Measurements from ENCODE around the gene CD53.

DNA sequence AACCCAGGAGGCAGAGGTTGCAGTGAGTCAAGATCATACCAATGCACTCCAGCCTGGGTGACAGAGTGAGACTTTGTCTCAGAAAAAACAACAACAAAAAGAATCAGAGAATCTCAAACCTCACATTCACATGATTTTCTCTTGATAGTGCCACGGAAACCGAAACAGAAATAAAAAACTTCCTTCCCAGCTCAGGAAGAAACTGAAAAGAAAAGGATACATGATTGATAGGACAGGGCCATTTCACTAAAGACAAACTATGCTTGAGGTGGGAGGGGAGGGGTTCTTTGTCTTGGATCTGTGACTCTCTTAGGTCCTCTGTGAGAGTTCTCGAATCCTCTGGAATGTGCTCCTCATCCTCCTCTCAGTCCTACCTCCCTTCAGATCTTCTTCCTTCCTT, 19.8 kb upstream of the CD53 start:
- TF ChIP-seq EZH2phosphoT487 (IDR thresholded peaks at IDR 0.05; ENCODE audit: borderline replicate concordance, low read depth, low read length): no peak
- TF ChIP-seq, protein P1, sequence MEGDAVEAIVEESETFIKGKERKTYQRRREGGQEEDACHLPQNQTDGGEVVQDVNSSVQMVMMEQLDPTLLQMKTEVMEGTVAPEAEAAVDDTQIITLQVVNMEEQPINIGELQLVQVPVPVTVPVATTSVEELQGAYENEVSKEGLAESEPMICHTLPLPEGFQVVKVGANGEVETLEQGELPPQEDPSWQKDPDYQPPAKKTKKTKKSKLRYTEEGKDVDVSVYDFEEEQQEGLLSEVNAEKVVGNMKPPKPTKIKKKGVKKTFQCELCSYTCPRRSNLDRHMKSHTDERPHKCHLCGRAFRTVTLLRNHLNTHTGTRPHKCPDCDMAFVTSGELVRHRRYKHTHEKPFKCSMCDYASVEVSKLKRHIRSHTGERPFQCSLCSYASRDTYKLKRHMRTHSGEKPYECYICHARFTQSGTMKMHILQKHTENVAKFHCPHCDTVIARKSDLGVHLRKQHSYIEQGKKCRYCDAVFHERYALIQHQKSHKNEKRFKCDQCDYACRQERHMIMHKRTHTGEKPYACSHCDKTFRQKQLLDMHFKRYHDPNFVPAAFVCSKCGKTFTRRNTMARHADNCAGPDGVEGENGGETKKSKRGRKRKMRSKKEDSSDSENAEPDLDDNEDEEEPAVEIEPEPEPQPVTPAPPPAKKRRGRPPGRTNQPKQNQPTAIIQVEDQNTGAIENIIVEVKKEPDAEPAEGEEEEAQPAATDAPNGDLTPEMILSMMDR (conservative IDR thresholded peaks at IDR 0.05; ENCODE audit: low read length): no peak
